ENCODE measurements around the gene TEAD1. TPM values are rescaled to one million over a fixed set of nuclear protein-coding genes. Genes with fewer than 3 reads are reported as not detected.

Gene TEAD1
- total RNA-seq, 6 experiments from 2014 or later: 218 to 252 (median 227) TPM

DNA sequence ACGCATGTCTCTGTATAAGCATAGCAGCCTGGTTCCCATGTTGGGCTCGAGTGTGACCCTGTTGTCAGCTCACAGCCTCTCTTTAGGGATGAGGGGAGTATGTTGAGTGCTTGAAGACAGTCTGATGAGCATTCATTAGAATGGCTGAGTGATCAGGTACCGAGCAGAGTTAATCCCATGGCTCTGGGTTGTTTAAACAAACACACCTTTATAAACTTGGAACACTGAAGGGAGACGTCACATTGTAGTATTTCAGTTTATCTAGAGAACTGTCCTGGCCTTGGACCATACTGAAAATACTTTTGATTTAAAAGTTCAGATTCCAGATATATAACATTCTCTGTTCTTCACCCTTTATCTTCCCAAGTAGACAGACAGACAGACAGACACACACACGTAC lies 76.0 kb downstream of the TEAD1 start:
- Mint-ChIP-seq H3K27ac (no peak overlapping the region), H3K4me1 (ENCODE audit: low read depth) (peaks cover 87% of the 10 kb centered on the region)

DNA sequence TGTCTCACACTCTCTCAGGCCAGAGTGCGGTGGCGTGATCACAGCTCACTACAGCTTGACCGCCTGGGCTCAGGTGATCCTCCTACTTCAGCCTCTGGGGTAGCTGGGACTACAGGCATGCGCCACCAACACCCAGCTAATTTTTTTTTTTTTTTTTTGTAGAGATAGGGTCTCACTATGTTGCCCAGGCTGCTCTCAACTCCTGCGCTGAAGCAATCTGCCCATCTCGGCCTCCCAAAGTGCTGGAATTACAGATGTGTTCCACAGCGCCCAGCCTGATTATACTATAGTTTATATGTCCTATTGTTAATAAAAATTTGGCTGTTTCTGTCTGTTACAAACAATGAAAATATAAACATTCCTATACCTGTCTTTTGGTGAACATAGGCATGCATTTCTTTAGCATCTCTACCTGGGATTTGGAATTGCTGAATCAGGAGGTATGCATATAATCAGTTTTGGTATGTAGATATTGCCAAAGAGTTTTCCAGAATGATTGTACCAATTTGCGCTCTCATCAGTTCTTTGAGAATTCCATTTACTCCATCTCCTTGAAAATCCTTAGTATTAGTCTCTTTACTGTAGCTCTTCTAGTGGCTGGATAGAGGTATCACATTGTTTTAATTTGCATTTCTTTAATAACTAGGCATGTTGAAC lies 78.8 kb downstream of the TEAD1 start:
- Mint-ChIP-seq H3K27ac (no peak overlapping the region), H3K36me3 (ENCODE audit: low read depth) (no peaks in the 10 kb centered on the region), H3K4me1 (ENCODE audit: low read depth) (peaks cover 92% of the 10 kb centered on the region), H3K4me3 (no peak overlapping the region), H3K27me3 (ENCODE audit: insufficient read depth) (peaks cover 4% of the 10 kb centered on the region; the same call in 1 of the 2 replicates), H3K9me3 (no peaks in the 10 kb centered on the region)
- no peak for DNase-seq
- TF ChIP-seq, protein P1, sequence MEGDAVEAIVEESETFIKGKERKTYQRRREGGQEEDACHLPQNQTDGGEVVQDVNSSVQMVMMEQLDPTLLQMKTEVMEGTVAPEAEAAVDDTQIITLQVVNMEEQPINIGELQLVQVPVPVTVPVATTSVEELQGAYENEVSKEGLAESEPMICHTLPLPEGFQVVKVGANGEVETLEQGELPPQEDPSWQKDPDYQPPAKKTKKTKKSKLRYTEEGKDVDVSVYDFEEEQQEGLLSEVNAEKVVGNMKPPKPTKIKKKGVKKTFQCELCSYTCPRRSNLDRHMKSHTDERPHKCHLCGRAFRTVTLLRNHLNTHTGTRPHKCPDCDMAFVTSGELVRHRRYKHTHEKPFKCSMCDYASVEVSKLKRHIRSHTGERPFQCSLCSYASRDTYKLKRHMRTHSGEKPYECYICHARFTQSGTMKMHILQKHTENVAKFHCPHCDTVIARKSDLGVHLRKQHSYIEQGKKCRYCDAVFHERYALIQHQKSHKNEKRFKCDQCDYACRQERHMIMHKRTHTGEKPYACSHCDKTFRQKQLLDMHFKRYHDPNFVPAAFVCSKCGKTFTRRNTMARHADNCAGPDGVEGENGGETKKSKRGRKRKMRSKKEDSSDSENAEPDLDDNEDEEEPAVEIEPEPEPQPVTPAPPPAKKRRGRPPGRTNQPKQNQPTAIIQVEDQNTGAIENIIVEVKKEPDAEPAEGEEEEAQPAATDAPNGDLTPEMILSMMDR (IDR thresholded peaks at IDR 0.05): peak; percentile 44

More for the DNA sequence above, 76.0 kb downstream of the TEAD1 start:
- no peaks in the 10 kb centered on the region for H3K9me3 Mint-ChIP-seq
- no peaks in the 10 kb centered on the region for H3K36me3 Mint-ChIP-seq (ENCODE audit: low read depth)
- no peak for DNase-seq
- H3K27me3 Mint-ChIP-seq (ENCODE audit: insufficient read depth): peaks cover 4% of the 10 kb centered on the region; the same call in 1 of the 2 replicates
- H3K4me3 Mint-ChIP-seq: no peak overlapping the region
- TF ChIP-seq, protein P1 (IDR thresholded peaks at IDR 0.05): no peak

DNA sequence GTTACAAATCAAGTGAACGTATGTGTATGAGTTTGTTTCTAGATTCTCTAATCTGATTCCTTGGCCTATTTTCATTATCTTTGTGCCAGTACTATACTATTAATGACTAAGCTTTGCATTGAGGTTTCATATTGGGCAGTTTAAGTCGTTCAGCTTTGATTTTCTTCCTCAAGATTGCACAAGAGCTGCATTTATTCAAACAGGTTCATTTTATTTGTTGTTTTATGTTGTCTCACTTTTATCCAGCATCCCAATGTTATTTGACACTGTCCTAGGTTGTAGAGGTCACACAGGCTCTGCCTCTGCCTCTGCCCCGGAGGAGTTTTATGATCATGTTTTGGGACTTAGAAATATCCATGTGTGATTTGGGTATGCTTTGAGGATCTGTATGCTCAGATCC lies 79.8 kb downstream of the TEAD1 start:
- Mint-ChIP-seq H3K36me3 (ENCODE audit: low read depth) (no peaks in the 10 kb centered on the region), H3K27me3 (ENCODE audit: insufficient read depth) (no peaks in the 10 kb centered on the region; the same call in 1 of the 2 replicates), H3K4me1 (ENCODE audit: low read depth) (peaks cover 85% of the 10 kb centered on the region), H3K4me3 (peak overlapping the region; percentile 24; the same call in 1 of the 2 replicates), H3K27ac (peak overlapping the region; percentile 66), H3K9me3 (no peaks in the 10 kb centered on the region)
- TF ChIP-seq, protein P1 (IDR thresholded peaks at IDR 0.05): no peak
- DNase-seq: no peak

DNA sequence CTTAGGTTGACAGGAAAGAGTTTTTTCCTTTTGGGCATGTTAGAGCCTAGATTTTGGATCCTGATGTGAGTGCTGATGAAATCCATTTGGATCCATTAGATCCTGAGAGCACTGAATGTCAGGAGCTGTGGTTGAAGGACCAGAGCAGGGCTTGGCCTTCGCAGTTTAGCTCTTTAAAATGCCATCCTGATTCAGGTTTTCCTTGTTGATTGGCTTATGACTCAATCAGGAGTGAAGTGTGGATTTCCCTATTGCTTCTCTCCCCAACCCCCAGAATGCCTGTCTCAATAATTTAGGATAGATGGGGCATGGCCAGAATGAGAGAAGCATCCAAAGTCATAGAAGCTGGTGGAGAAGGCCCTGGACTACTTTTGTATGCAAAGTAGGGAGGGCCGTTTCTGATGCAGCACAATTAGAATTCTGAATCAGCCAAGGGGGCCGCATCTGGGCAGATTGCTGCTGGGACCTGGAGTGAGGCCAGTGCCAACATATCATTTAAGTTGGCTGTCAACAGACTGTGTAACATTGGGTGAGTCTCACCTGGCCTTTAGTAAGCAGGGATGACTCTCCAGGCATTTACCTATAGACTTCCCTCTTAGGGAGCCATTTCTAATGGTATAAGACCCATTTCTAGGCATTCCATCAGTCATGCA lies 80.5 kb downstream of the TEAD1 start:
- DNase-seq: no peak
- TF ChIP-seq, protein P1 (IDR thresholded peaks at IDR 0.05): no peak
- H3K4me1 Mint-ChIP-seq (ENCODE audit: low read depth): peaks cover 83% of the 10 kb centered on the region
- 0 out of 2 replicates have a peak overlapping the region, but pooled peaks have one; percentile 24 for H3K4me3 Mint-ChIP-seq
- H3K9me3 Mint-ChIP-seq: no peaks in the 10 kb centered on the region
- H3K27me3 Mint-ChIP-seq (ENCODE audit: insufficient read depth): no peaks in the 10 kb centered on the region; the same call in 1 of the 2 replicates
- no peaks in the 10 kb centered on the region for H3K36me3 Mint-ChIP-seq (ENCODE audit: low read depth)
- peak overlapping the region; percentile 66 for H3K27ac Mint-ChIP-seq

DNA sequence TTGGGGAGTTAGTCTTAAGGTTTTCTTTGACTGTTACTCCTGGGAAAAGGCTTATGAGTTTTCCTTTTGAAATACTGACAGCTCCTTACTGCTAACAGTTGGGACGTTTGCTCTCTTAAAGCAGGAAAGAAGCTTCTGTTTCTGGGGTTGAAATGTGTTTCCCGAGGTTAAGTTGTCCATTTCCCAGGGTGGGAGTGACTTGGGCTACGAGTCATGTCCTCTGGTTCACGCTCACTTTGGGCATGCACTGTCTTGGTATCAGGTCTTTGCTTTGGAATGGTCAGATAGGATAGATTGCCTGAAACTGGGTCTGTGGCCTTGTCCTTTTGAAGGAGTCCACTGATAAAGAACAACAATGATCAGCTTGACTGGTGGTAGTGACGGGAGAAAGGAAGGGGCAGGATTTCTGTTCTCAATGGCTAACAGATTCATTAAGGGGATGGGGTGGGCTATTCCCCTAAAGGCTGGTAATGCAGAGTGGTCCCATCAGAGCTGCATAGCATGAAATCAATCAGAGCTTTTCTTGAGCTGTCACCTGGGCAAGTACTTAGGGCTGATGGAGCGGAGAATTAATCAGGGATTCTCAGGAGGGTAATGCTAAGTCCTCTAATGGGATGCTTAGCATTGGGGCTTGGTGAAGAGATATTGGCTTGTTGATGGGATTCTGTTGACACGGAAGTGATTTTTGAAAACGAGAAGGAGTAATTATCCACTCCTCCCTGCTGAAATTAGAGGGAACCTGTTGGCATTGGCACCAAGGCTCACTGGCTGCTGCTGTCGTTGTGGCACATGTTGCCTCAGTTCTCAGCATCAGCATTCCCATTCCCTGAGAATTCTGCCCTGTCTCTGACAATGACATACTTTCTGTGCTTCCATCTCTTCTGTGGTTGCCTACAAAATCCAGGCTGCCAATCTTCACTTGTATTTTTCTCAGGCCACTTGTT lies 81.6 kb downstream of the TEAD1 start:
- peaks cover 83% of the 10 kb centered on the region for H3K4me1 Mint-ChIP-seq (ENCODE audit: low read depth)
- H3K9me3 Mint-ChIP-seq: no peaks in the 10 kb centered on the region
- no peak for DNase-seq
- no peaks in the 10 kb centered on the region; the same call in 1 of the 2 replicates for H3K27me3 Mint-ChIP-seq (ENCODE audit: insufficient read depth)
- H3K27ac Mint-ChIP-seq: peak overlapping the region; percentile 66
- H3K36me3 Mint-ChIP-seq (ENCODE audit: low read depth): no peaks in the 10 kb centered on the region
- H3K4me3 Mint-ChIP-seq: peak overlapping the region; percentile 8; the same call in 1 of the 2 replicates
- TF ChIP-seq, protein P1 (IDR thresholded peaks at IDR 0.05): no peak

Measured in HFFc6 (cell line).